ENCODE data around the gene HOXB8. TPM values are rescaled to one million over a fixed set of nuclear protein-coding genes. Genes with fewer than 3 reads are reported as not detected.
A peak's percentile ranks its signal among the peaks of the same experiment; 100 is the strongest.

Gene HOXB8
- total RNA-seq, 1 donor from 2014 or later, result not detected

DNA sequence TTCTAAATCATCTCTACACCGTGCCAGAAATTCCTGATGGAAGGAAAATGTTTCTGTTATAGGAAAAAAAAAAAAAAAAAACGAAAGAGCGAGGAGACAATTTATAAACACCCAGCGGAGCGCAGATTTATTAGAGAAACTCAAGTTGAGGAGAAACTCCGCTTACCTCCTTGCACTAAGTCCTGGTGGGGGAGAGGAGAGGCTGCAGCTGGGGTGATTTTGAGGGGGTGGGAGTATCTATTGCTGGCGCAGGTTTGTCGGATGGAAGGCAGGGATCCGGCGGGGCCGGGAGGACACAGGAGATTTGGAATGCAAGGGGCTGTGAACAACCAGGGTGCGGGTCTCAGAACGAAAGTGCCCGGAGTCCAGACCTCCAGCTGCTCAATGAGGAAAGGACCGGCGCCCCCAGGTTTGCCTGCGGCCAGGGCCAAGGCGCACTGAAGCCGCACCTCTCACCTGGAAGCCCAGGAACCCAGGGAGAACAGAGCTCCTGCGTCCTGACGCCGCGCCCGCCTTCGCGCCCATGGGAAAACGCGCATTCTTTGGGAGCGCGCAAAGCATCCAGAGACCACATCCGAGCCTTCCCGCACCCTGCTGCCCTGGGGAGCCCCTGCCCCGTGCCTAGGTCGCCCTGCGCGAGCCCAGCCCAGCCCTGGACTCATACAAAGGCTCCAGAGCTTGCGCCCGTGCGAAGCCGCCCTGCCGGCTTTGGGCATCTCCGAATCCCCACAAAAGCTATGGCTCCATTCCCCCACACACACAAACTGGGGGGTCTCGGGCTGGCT is 2.6 kb upstream of the HOXB8 start:
- Mint-ChIP-seq H3K4me3 (no peak overlapping the region), H3K9me3 (peaks cover 10% of the 10 kb centered on the region), H3K27ac (no peak overlapping the region), H3K36me3 (no peaks in the 10 kb centered on the region), H3K27me3 (ENCODE audit: insufficient read depth, low read depth) (peaks cover 95% of the 10 kb centered on the region), H3K4me1 (peaks cover 3% of the 10 kb centered on the region)
- no peak for TF ChIP-seq EZH2 (IDR thresholded peaks at IDR 0.05)
- TF ChIP-seq EZH2phosphoT487 (IDR thresholded peaks at IDR 0.05), result no peak
- TF ChIP-seq, protein P1, sequence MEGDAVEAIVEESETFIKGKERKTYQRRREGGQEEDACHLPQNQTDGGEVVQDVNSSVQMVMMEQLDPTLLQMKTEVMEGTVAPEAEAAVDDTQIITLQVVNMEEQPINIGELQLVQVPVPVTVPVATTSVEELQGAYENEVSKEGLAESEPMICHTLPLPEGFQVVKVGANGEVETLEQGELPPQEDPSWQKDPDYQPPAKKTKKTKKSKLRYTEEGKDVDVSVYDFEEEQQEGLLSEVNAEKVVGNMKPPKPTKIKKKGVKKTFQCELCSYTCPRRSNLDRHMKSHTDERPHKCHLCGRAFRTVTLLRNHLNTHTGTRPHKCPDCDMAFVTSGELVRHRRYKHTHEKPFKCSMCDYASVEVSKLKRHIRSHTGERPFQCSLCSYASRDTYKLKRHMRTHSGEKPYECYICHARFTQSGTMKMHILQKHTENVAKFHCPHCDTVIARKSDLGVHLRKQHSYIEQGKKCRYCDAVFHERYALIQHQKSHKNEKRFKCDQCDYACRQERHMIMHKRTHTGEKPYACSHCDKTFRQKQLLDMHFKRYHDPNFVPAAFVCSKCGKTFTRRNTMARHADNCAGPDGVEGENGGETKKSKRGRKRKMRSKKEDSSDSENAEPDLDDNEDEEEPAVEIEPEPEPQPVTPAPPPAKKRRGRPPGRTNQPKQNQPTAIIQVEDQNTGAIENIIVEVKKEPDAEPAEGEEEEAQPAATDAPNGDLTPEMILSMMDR (IDR thresholded peaks at IDR 0.05), result no peak
- Histone ChIP-seq H3K27me3 (peaks cover 100% of the 10 kb centered on the region), H4K20me1 (ENCODE audit: low read depth) (peaks cover 98% of the 10 kb centered on the region), H3K27ac (no peak overlapping the region), H3F3A (ENCODE audit: low read depth) (peaks cover 2% of the 10 kb centered on the region), H3K4me3 (no peak overlapping the region), H3K9ac (no peak overlapping the region), H3K79me2 (ENCODE audit: low read depth) (no peaks in the 10 kb centered on the region), H3K9me3 (ENCODE audit: low read depth) (no peaks in the 10 kb centered on the region), H3K36me3 (no peaks in the 10 kb centered on the region), H2AFZ (replicated peaks) (no peak overlapping the region), H3K4me2 (no peak overlapping the region), H3K4me1 (no peaks in the 10 kb centered on the region)
- DNase-seq (ENCODE audit: low spot score), result no peak

DNA sequence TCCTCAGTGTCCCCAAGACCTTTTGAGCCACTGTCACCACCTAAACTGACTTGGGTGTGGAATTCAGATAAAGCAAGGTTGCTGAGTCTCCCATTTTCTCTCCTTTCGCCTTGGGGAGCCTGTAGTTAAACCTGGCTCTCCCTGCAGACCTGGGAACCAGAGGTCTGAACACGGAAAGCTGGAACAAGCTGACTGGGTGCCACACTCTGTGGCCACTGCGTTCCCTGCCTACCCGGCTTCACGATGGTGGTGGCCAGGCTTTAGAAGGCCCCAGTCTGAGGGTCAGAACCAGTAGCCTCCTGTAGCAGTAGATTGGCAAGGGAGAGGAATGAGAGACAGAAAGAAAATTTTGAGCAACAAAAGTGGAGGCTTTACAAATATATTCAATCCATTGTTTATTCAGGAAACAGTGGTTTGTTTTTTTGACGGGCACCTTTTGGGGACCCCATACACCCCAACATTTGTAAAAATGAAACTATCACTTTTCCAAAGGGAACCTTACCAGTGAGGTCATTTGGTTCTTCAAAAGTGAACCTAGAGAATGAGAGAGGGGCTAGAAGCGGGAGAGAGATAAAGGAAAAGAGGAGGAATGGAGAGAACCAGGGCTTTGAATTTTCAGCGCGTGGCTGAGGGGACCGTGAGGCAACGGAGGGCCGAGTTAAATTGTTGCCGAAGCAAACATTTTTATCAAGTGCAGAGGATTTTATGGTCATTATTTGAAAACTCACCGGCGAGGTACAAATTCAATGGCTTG is 1.8 kb upstream of the HOXB8 start:
- peak; percentile 2 for TF ChIP-seq EZH2phosphoT487 (IDR thresholded peaks at IDR 0.05)
- TF ChIP-seq, protein P1 (IDR thresholded peaks at IDR 0.05), result no peak
- no peak for TF ChIP-seq EZH2 (IDR thresholded peaks at IDR 0.05)
- H3K27me3 ChIP-seq, result peaks cover 100% of the 10 kb centered on the region
- H3K36me3 Mint-ChIP-seq, result no peaks in the 10 kb centered on the region
- DNase-seq (ENCODE audit: low spot score), result no peak
- peaks cover 9% of the 10 kb centered on the region for H3F3A ChIP-seq (ENCODE audit: low read depth)
- H3K4me3 Mint-ChIP-seq, result no peak overlapping the region
- no peaks in the 10 kb centered on the region for H3K9me3 ChIP-seq (ENCODE audit: low read depth)
- no peak overlapping the region for H3K27ac Mint-ChIP-seq
- no peaks in the 10 kb centered on the region for H3K4me1 ChIP-seq
- H3K27me3 Mint-ChIP-seq (ENCODE audit: insufficient read depth, low read depth), result peaks cover 93% of the 10 kb centered on the region
- H4K20me1 ChIP-seq (ENCODE audit: low read depth), result peaks cover 98% of the 10 kb centered on the region
- H3K4me1 Mint-ChIP-seq, result peaks cover 7% of the 10 kb centered on the region
- no peak overlapping the region for H3K4me3 ChIP-seq
- H3K79me2 ChIP-seq (ENCODE audit: low read depth), result no peaks in the 10 kb centered on the region
- H2AFZ ChIP-seq (replicated peaks), result no peak overlapping the region
- no peaks in the 10 kb centered on the region for H3K36me3 ChIP-seq
- peaks cover 6% of the 10 kb centered on the region for H3K9me3 Mint-ChIP-seq
- H3K9ac ChIP-seq, result no peak overlapping the region
- H3K27ac ChIP-seq, result no peak overlapping the region
- H3K4me2 ChIP-seq, result no peak overlapping the region

DNA sequence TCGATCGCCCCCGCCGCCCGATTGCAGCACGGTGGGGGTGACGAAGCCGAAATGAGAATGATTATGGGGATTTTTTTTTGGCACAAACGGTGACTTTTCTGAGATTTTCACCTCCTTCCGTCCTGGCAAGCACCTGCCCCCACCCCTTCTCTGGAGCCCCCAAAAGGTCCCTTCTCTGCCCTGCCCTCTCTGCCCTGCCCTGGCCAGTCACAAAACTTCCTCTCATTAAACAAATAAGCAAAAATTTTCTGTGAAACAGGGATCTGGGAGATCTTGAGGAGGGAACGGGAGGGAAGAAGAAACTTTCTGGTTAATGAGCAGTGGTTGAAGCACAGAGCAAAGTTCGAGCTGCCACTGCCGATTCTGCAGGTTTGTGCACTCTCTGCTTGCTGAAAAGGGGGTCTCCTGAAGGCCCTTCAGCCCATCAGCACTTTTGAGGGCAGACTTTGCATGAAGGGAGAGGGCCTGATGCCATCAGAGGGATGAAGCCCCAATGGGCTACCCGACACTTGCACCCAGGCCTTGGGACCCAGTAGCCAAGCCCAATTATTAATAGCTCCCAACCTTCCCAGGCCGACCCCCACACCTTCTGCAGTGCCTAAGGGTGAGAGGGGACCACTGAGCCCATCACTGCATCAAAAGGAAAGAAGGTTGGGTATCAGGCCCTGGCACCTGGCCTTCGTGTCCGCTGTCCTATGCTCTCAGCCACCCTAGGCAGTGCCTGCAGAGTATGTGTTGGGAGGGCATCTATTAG is 1.0 kb upstream of the HOXB8 start:
- Mint-ChIP-seq H3K9me3 (peaks cover 3% of the 10 kb centered on the region), H3K4me3 (no peak overlapping the region), H3K27ac (no peak overlapping the region), H3K27me3 (ENCODE audit: insufficient read depth, low read depth) (peaks cover 93% of the 10 kb centered on the region), H3K36me3 (no peaks in the 10 kb centered on the region), H3K4me1 (peaks cover 7% of the 10 kb centered on the region)
- no peak overlapping the region for H3K27ac ChIP-seq
- peaks cover 9% of the 10 kb centered on the region for H3F3A ChIP-seq (ENCODE audit: low read depth)
- H3K9ac ChIP-seq, result no peak overlapping the region
- no peak overlapping the region for H2AFZ ChIP-seq (replicated peaks)
- H3K36me3 ChIP-seq, result no peaks in the 10 kb centered on the region
- H3K79me2 ChIP-seq (ENCODE audit: low read depth), result no peaks in the 10 kb centered on the region
- H3K4me1 ChIP-seq, result no peaks in the 10 kb centered on the region
- H3K4me3 ChIP-seq, result no peak overlapping the region
- no peaks in the 10 kb centered on the region for H3K9me3 ChIP-seq (ENCODE audit: low read depth)
- no peak overlapping the region for H3K4me2 ChIP-seq
- peaks cover 98% of the 10 kb centered on the region for H4K20me1 ChIP-seq (ENCODE audit: low read depth)
- peaks cover 100% of the 10 kb centered on the region for H3K27me3 ChIP-seq
- no peak for DNase-seq (ENCODE audit: low spot score)
- TF ChIP-seq EZH2 (IDR thresholded peaks at IDR 0.05) (peak; percentile 30), EZH2phosphoT487 (IDR thresholded peaks at IDR 0.05) (peak; percentile 82)
- TF ChIP-seq, protein P1 (IDR thresholded peaks at IDR 0.05), result no peak
